GM12878 (cell line): ENCODE data around the gene GLI1.
"Not testable (repeated sequence)": the region's sequence is repeated elsewhere in the genome, so short reads cannot be mapped to it uniquely, and the experiment has no call there.

Source experiments
- CTCF ChIP-seq, 3 experiments: IDR thresholded peaks in 2 of 3; conservative IDR thresholded peaks in 1 of 3; 2 replicates each; pipeline ENCODE4 v1.5.1; 2011; ENCODE audit warnings: low read depth in 3 of 3, low read length in 3 of 3, mild to moderate bottlenecking in 3 of 3, control low read depth in 2 of 3, moderate library complexity in 2 of 3, inconsistent platforms in 1 of 3, mixed read lengths in 1 of 3; ENCODE audit not compliant: control insufficient read depth in 2 of 3, insufficient read depth in 1 of 3; ENCODE audit errors: extremely low read depth in 1 of 3
- JUND ChIP-seq: IDR thresholded peaks from 2 replicates; pipeline ENCODE4 v1.6.1; 2012; ENCODE audit warnings: low read depth, mild to moderate bottlenecking, low read length, improper control_type of control experiment, moderate library complexity
- KDM1A ChIP-seq: fragments of 200-600 bp; sonication (generic); IDR thresholded peaks from 2 replicates; pipeline ENCODE4 v1.6.1; 2016; ENCODE audit warnings: borderline replicate concordance
- MAX ChIP-seq: IDR thresholded peaks from 2 replicates; pipeline ENCODE4 v1.6.1; 2012; ENCODE audit warnings: low read depth, low read length, improper control_type of control experiment
- SMARCA5 ChIP-seq: fragments of 450-650 bp; IDR thresholded peaks from 2 replicates; pipeline ENCODE4 v1.6.1; 2017; ENCODE audit warnings: mild to moderate bottlenecking

DNA sequence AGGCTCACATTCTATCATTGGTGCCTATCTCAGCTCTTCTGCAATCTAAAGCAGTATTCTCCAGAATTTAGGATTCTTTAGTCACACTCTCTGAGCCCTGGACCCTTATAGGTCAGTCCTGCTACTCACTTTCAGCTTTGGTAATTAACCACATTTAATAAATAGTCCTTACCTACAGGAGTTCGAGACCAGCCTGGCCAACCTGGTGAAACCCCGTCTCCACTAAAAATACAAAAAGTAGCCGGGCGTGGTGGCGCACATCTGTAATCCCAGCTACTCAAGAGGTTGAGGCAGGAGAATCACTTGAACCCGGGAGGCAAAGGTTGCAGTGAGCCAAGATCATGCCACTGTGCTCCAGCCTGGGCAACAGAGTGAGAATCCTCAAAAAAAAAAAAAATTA is 54.1 kb downstream of the GLI1 start:
- not testable (repeated sequence) for TF ChIP-seq CTCF (IDR thresholded peaks at IDR 0.05 in 2 of 3, conservative IDR thresholded peaks at IDR 0.05 in 1 of 3; ENCODE audit: control insufficient read depth in 2 of 3, extremely low read depth in 1 of 3, insufficient read depth in 1 of 3, low read depth in 3 of 3, low read length in 3 of 3); SMARCA5; KDM1A; MAX; JUND
